GM19035 (cell line): Measurements from ENCODE around the gene OR2T10.
"Not testable (repeated sequence)": the region's sequence is repeated elsewhere in the genome, so short reads cannot be mapped to it uniquely, and the experiment has no call there.

Source experiments
- ATAC-seq: cut with Tn5 transposase; IDR thresholded peaks from one replicate; pipeline ENCODE4 v1.9.1; 2021; ENCODE audit not compliant: unreplicated experiment

The OR2T10 gene

GRCh38 chr1:248599396-248599795, 1.9 kb upstream of the OR2T10 start:
- ATAC-seq, result no peak

DNA sequence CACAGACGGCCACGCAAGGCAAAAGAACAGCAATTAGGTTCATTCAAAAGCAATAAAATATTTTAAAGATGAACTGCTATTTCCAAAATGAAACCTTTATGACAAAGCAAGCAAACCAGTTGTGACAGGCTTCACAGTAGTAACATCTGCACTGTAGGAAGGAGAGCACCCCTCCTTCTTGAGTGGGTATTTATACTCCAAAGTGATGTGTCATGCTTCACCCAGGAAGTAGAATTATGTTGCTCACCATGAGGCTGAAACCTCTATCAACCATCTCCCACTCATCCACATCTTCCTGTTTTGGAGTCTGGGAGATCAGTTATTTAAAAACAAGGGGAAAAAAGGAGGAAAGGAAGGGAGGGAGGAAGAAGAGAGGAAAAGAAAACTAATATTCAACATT, 885 bp downstream of the OR2T10 start:
- ATAC-seq, result no peak

GRCh38 chr1:248593226-248593625, 4.3 kb downstream of the OR2T10 start:
- ATAC-seq, result no peak

GRCh38 chr1:248592655-248593054, 4.8 kb downstream of the OR2T10 start:
- no peak for ATAC-seq

- no peak for ATAC-seq
Measured at GRCh38 chr1:248590055-248590454, 7.4 kb downstream of the OR2T10 start.

DNA sequence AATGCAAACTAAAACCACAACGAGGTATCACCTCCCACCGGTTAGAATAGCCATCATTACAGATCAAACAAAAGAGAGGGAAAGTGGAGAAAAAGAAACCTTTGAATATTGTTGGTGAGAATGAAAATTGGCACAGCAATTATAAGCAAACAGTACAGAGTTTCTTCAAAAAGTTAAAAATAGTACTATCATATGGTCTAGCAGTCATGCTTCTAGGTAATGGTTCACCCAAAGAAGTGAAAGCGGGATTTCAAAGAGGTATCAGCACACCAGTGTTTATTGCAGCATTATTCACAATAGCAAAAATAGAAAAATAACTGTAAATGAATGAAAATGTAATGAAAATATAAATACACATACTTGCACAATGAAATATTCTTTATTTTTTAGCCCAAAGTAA, 8.2 kb downstream of the OR2T10 start:
- ATAC-seq, result no peak

- ATAC-seq, result no peak
Measured at GRCh38 chr1:248585266-248585665, 12.2 kb downstream of the OR2T10 start.

GRCh38 chr1:248576260-248576980, 21.1 kb downstream of the OR2T10 start:
- no peak for ATAC-seq

GRCh38 chr1:248574657-248575056, 22.8 kb downstream of the OR2T10 start, which contains the start of gene OR2T34:
TSS of gene OR2T34 (minus strand) at chr1:248574757. CDS start at chr1:248574757, 0 bp downstream.
- ATAC-seq, result not testable (repeated sequence)

DNA sequence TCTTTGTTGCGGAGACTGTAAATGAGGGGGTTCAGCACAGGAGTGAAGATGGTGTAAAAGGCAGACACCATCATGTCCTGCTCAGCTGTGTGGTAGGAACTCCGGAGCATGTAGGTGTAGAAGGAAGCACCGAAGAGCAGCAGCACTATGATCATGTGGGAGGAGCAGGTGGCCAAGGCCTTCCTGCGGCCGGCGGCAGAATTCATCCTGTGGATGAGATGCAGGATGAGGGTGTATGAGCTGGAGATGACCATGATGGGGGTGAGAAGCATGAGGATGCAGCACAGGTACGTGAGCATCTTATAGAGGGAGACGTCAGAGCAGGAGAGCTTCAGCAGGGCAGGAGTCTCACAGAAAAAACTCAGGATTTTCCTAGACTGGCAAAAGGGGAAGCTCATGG, 23.6 kb downstream of the OR2T10 start:
- not testable (repeated sequence) for ATAC-seq

DNA sequence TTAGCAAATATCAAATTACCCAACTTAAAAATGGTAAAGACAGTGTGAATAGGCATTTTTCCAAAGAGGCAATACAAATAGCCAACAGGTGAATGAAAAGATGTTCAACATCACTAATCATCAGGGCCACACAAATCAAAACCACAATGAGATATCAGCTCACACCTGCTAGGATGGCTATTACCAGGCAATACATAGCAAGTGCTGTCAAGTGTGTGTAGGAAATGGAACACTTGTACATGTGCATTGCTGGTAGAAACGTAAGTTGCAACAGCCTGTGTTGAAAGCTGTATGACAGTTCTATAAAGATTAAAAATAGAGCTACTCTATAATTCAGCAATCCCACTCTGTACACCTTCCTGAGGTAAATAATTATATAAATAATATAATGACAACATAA, 25.5 kb downstream of the OR2T10 start:
- peak; percentile 81 for ATAC-seq

- not testable (repeated sequence) for ATAC-seq
Measured at GRCh38 chr1:248570811-248571210, 26.7 kb downstream of the OR2T10 start.

DNA sequence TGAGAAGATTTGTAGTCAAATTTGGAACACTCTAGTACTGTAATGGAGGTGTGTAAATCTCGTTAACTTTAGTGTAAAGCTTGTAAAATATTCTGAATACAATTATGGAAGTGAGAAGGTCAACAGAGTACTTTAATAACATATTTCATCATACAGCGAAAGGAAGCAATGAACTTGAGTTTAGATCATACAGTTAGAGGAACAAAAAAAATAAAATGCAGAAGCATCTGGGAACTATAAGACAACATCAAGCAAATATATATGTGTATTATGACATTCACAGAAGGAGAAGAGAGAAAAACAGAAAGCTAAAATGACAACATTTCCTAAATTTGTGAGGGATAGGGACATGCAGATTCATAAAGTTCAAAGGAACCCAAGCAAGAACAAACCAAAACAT, 28.5 kb downstream of the OR2T10 start:
- ATAC-seq, result not testable (repeated sequence)

DNA sequence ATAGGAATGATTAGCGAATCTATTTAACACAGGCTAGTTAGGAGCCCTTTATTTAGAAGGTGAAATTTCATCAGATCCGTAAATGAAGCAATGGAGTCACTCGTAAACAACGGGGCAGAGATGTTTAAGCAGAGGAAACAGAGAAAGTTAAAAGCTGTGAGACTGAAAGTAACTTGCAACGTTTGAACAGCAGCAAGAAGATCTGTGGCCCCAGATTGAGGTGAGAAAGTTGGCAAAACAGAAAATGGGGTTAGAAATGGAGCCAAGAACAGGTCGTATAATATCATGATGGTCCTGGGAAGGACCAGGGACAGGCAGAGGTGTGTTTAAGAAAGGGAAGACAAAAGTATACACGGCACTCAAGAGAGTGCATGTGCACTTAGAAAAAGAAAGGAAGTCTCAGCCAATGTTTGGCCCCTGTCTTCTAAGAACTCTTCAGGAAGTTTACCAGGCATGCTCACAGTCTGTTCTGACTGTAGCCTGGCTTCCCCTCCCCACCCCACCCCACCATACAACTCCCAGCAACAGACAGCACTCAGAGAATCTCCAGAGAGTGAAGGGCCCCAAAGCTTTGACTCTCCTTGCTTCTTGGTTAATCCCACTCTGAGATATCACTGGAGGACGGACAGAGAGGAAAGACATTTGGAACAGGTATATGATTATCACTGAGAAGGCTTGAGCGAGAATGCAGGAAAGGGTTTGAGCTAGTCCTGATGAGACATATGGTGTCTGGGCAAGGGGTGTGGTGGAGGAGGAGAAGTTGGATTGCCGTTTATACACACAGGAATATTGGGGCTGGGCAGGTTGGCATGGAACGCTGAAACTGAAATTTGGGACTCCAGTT, 31.7 kb downstream of the OR2T10 start:
- ATAC-seq, result peak; percentile 67

DNA sequence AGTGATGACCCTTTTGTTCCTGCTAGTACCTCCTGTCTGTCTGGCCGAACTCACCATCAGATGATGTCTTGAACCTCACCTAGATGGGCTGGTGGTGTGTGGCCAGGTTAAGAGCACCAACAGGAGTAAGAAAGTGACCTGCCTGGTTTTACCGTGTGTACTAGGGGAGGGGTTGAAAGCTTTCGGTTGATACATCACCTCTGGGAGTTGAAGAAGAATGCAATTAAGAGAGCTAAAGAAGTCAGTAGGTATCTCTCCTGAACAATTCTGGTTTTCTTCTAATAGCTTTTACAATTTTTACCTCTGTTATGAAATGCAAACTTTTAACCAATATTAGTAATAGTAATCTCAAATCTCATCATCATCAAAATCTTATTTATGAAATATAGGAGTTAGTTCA, 34.8 kb downstream of the OR2T10 start, which contains the start of gene OR2T29:
TSS of gene OR2T29 (minus strand) at position 101 of the 400 bp plus-strand sequence. CDS start 3,281 bp downstream, outside the sequence.
- ATAC-seq, result not testable (repeated sequence)

GRCh38 chr1:248551027-248551426, 46.5 kb downstream of the OR2T10 start:
- not testable (repeated sequence) for ATAC-seq

DNA sequence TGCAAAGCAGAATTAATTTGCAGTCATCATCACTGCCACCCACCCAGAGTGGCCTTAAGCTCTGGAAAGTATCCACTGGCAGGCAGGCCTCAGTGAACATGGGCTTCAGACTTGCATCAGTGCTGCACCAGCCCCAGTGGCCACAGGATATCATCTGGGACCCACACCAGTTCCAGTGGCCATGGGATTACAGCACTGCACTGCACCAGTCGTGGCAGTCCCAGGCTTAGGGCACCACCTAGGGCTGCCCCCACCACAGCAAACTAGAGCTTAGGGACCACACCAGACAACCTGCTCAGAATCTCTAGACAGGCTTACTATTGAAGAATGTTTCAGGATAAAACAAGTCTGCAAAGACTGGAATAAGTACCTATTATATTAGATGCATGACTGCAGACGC, 50.1 kb downstream of the OR2T10 start:
- not testable (repeated sequence) for ATAC-seq
